ENCODE results near the gene ACOT12. TPM values are rescaled to one million over a fixed set of nuclear protein-coding genes. Genes with fewer than 3 reads are reported as not detected.

ACOT12 gene
- total RNA-seq (2021) (0.16 TPM in 1 of 3 replicates, not detected in the others), Bru-seq, nascent RNA (percentile 11 among the genes with signal in this experiment)
- long read RNA-seq, experiment 1: 0 reads
- long read RNA-seq, experiment 2: 0 reads
- long read RNA-seq, experiment 3: 0 reads

GRCh38 chr5:81393783-81394718 is at the start of gene ACOT12:
Gene ACOT12 (minus strand): TSS chr5:81394134. CDS start chr5:81394114, 20 bp downstream.
- peak within 1 kb of the TSS; percentile 73 for H3K4me3 Mint-ChIP-seq
- peaks cover 41% of the 10 kb centered on the region for H3K27me3 Mint-ChIP-seq (ENCODE audit: low read depth)
- no peak within 1 kb of the TSS for H3K27ac Mint-ChIP-seq
- peak; percentile 59 for DNase-seq (ENCODE audit: low spot score)
- no peaks in the 10 kb centered on the region for H3K4me1 Mint-ChIP-seq
- POLR2A ChIA-PET: interaction anchor here (0.5 to 1.5 kb wide), 3 partner anchors 9 to 884 kb away, joined by 3 to 9 read pairs (median 4); partner anchors contain the start of gene RPS23
- peak; percentile 80 for ATAC-seq
- CTCF ChIA-PET: interaction anchor here (0.6 to 2.4 kb wide), 18 partner anchors 8 to 837 kb away, joined by 3 to 12 read pairs (median 3); partner anchors contain the start of genes CKMT2 and ZCCHC9
- H3K9me3 Mint-ChIP-seq: peaks cover 6% of the 10 kb centered on the region
- no peaks in the 10 kb centered on the region for H3K36me3 Mint-ChIP-seq
- TF ChIP-seq, protein P1, sequence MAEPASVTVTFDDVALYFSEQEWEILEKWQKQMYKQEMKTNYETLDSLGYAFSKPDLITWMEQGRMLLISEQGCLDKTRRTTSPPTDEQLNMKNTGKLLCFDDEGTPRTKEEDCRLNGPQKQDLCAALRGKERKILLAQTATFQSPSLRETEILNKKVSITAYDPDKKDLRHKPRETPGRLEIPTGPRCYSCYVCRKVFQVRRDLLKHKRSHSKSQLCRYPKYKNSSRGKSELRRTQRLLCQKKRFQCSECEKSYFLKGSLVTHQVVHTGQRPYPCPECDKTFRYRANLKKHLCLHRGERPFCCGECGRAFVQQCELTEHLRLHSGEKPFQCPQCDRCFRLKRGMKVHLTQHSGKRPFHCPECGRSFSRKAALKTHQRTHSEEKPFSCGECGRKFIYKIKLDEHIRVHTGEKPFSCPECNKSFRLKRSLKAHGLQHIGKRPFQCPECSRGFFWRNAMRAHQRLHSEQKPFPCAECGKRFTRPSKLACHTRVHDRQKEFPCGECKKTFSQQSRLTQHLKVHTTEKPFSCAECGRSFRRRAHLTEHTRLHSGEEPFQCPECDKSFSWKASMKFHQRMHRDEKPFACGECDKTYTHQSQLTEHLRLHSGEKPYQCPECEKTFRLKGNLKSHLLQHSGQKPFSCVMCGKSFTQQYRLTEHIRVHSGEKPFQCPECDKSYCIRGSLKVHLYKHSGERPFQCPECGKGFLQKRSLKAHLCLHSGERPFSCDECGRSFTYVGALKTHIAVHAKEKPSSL (CRISPR knock-in tag; conservative IDR thresholded peaks at IDR 0.05): no peak
- no peak for TF ChIP-seq GABPB1 (CRISPR knock-in tag; IDR thresholded peaks at IDR 0.05)
- no peak for TF ChIP-seq RORB (CRISPR knock-in tag; IDR thresholded peaks at IDR 0.05)
- TF ChIP-seq OVOL2 (CRISPR knock-in tag; IDR thresholded peaks at IDR 0.05; ENCODE audit: borderline replicate concordance): no peak
- no peak for TF ChIP-seq NR1H2 (CRISPR knock-in tag; IDR thresholded peaks at IDR 0.05)
- TF ChIP-seq, protein P2, sequence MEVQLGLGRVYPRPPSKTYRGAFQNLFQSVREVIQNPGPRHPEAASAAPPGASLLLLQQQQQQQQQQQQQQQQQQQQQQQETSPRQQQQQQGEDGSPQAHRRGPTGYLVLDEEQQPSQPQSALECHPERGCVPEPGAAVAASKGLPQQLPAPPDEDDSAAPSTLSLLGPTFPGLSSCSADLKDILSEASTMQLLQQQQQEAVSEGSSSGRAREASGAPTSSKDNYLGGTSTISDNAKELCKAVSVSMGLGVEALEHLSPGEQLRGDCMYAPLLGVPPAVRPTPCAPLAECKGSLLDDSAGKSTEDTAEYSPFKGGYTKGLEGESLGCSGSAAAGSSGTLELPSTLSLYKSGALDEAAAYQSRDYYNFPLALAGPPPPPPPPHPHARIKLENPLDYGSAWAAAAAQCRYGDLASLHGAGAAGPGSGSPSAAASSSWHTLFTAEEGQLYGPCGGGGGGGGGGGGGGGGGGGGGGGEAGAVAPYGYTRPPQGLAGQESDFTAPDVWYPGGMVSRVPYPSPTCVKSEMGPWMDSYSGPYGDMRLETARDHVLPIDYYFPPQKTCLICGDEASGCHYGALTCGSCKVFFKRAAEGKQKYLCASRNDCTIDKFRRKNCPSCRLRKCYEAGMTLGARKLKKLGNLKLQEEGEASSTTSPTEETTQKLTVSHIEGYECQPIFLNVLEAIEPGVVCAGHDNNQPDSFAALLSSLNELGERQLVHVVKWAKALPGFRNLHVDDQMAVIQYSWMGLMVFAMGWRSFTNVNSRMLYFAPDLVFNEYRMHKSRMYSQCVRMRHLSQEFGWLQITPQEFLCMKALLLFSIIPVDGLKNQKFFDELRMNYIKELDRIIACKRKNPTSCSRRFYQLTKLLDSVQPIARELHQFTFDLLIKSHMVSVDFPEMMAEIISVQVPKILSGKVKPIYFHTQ (CRISPR knock-in tag; IDR thresholded peaks at IDR 0.05): no peak
- TF ChIP-seq, protein P3, sequence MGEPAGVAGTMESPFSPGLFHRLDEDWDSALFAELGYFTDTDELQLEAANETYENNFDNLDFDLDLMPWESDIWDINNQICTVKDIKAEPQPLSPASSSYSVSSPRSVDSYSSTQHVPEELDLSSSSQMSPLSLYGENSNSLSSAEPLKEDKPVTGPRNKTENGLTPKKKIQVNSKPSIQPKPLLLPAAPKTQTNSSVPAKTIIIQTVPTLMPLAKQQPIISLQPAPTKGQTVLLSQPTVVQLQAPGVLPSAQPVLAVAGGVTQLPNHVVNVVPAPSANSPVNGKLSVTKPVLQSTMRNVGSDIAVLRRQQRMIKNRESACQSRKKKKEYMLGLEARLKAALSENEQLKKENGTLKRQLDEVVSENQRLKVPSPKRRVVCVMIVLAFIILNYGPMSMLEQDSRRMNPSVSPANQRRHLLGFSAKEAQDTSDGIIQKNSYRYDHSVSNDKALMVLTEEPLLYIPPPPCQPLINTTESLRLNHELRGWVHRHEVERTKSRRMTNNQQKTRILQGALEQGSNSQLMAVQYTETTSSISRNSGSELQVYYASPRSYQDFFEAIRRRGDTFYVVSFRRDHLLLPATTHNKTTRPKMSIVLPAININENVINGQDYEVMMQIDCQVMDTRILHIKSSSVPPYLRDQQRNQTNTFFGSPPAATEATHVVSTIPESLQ (CRISPR knock-in tag; IDR thresholded peaks at IDR 0.05): no peak
- TF ChIP-seq ZNF138 (CRISPR knock-in tag; conservative IDR thresholded peaks at IDR 0.05): no peak
- TF ChIP-seq ZNF219 (CRISPR knock-in tag; IDR thresholded peaks at IDR 0.05; ENCODE audit: borderline replicate concordance): no peak
- TF ChIP-seq, protein P4, sequence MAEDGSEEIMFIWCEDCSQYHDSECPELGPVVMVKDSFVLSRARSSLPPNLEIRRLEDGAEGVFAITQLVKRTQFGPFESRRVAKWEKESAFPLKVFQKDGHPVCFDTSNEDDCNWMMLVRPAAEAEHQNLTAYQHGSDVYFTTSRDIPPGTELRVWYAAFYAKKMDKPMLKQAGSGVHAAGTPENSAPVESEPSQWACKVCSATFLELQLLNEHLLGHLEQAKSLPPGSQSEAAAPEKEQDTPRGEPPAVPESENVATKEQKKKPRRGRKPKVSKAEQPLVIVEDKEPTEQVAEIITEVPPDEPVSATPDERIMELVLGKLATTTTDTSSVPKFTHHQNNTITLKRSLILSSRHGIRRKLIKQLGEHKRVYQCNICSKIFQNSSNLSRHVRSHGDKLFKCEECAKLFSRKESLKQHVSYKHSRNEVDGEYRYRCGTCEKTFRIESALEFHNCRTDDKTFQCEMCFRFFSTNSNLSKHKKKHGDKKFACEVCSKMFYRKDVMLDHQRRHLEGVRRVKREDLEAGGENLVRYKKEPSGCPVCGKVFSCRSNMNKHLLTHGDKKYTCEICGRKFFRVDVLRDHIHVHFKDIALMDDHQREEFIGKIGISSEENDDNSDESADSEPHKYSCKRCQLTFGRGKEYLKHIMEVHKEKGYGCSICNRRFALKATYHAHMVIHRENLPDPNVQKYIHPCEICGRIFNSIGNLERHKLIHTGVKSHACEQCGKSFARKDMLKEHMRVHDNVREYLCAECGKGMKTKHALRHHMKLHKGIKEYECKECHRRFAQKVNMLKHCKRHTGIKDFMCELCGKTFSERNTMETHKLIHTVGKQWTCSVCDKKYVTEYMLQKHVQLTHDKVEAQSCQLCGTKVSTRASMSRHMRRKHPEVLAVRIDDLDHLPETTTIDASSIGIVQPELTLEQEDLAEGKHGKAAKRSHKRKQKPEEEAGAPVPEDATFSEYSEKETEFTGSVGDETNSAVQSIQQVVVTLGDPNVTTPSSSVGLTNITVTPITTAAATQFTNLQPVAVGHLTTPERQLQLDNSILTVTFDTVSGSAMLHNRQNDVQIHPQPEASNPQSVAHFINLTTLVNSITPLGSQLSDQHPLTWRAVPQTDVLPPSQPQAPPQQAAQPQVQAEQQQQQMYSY (CRISPR knock-in tag; IDR thresholded peaks at IDR 0.05): peak; percentile 90
- no peak for TF ChIP-seq NR3C1 (CRISPR knock-in tag; conservative IDR thresholded peaks at IDR 0.05; ENCODE audit: low read depth)
- TF ChIP-seq FOXP1 (CRISPR knock-in tag; IDR thresholded peaks at IDR 0.05; ENCODE audit: borderline replicate concordance): 0 out of 2 replicates have a peak, but pooled peaks have one; percentile 7
- TF ChIP-seq NR2C2 (CRISPR knock-in tag; IDR thresholded peaks at IDR 0.05): no peak
- no peak for TF ChIP-seq TCF7 (CRISPR knock-in tag; IDR thresholded peaks at IDR 0.05; ENCODE audit: low read depth)
- TF ChIP-seq TP53 (CRISPR knock-in tag; IDR thresholded peaks at IDR 0.05): 0 out of 2 replicates have a peak, but pooled peaks have one; percentile 51
- no peak for TF ChIP-seq ZNF317 (CRISPR knock-in tag; IDR thresholded peaks at IDR 0.05; ENCODE audit: borderline replicate concordance, low read depth)
- no peak for TF ChIP-seq NFATC4 (CRISPR knock-in tag; IDR thresholded peaks at IDR 0.05)
- TF ChIP-seq IRF2 (CRISPR knock-in tag; IDR thresholded peaks at IDR 0.05; ENCODE audit: borderline replicate concordance, low read depth): no peak
- no peak for TF ChIP-seq FOXJ3 (CRISPR knock-in tag; IDR thresholded peaks at IDR 0.05; ENCODE audit: borderline replicate concordance)
- TF ChIP-seq, protein P5, sequence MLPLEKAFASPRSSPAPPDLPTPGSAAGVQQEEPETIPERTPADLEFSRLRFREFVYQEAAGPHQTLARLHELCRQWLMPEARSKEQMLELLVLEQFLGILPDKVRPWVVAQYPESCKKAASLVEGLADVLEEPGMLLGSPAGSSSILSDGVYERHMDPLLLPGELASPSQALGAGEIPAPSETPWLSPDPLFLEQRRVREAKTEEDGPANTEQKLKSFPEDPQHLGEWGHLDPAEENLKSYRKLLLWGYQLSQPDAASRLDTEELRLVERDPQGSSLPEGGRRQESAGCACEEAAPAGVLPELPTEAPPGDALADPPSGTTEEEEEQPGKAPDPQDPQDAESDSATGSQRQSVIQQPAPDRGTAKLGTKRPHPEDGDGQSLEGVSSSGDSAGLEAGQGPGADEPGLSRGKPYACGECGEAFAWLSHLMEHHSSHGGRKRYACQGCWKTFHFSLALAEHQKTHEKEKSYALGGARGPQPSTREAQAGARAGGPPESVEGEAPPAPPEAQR (CRISPR knock-in tag; IDR thresholded peaks at IDR 0.05): no peak
- no peak for TF ChIP-seq ZNF121 (CRISPR knock-in tag; IDR thresholded peaks at IDR 0.05)
- peak; percentile 63 for TF ChIP-seq HMGXB4 (CRISPR knock-in tag; IDR thresholded peaks at IDR 0.05)
